Progenitor cell of endocrine pancreas (in vitro differentiated cells): ENCODE data around the gene MACROD1. TPM values are rescaled to one million over a fixed set of nuclear protein-coding genes. Genes with fewer than 3 reads are reported as not detected.

Experiments
- DNase-seq: peaks from one replicate; pipeline ENCODE4 v3.0.0; 2021; ENCODE audit warnings: low spot score; ENCODE audit not compliant: unreplicated experiment
- H3K27ac Mint-ChIP-seq: 2 replicates; pipeline ENCODE4 v1.8.0; 2021; ENCODE audit warnings: mild to moderate bottlenecking, moderate library complexity, mixed read lengths
- H3K27me3 Mint-ChIP-seq: 2 replicates; pipeline ENCODE4 v1.8.0; 2021; ENCODE audit warnings: mixed read lengths
- H3K36me3 Mint-ChIP-seq: 2 replicates; pipeline ENCODE4 v1.8.0; 2022; ENCODE audit warnings: mixed read lengths; ENCODE audit not compliant: insufficient read depth
- H3K4me1 Mint-ChIP-seq: 2 replicates; pipeline ENCODE4 v1.8.0; 2021; ENCODE audit warnings: low read depth, mixed read lengths
- H3K4me3 Mint-ChIP-seq: 2 replicates; pipeline ENCODE4 v1.8.0; 2021; ENCODE audit warnings: low read depth, mild to moderate bottlenecking, moderate library complexity, mixed read lengths
- H3K9me3 Mint-ChIP-seq: 2 replicates; pipeline ENCODE4 v1.8.0; 2021; ENCODE audit warnings: low read depth, mixed read lengths
- total RNA-seq: library from RNA; stranded (reverse); gene quantifications from 2 replicates; pipeline ENCODE4 v1.2.1, GENCODE V29; 2021
- TF ChIP-seq, protein P1 (sequence below): fragments of 200-600 bp; sonication (generic); IDR thresholded peaks from one replicate; pipeline ENCODE4 v1.5.0; 2021; ENCODE audit warnings: antibody characterized with exemption, mild to moderate bottlenecking; ENCODE audit not compliant: unreplicated experiment

Gene MACROD1
- total RNA-seq, 1 donor from 2014 or later, result 28.0 TPM

- DNase-seq, result no peak
- Mint-ChIP-seq H3K4me1 (no peaks in the 10 kb centered on the region), H3K9me3 (no peaks in the 10 kb centered on the region), H3K4me3 (no peak overlapping the region), H3K36me3 (peaks cover 1% of the 10 kb centered on the region), H3K27me3 (peaks cover 40% of the 10 kb centered on the region), H3K27ac (no peak overlapping the region)
- TF ChIP-seq, protein P1, sequence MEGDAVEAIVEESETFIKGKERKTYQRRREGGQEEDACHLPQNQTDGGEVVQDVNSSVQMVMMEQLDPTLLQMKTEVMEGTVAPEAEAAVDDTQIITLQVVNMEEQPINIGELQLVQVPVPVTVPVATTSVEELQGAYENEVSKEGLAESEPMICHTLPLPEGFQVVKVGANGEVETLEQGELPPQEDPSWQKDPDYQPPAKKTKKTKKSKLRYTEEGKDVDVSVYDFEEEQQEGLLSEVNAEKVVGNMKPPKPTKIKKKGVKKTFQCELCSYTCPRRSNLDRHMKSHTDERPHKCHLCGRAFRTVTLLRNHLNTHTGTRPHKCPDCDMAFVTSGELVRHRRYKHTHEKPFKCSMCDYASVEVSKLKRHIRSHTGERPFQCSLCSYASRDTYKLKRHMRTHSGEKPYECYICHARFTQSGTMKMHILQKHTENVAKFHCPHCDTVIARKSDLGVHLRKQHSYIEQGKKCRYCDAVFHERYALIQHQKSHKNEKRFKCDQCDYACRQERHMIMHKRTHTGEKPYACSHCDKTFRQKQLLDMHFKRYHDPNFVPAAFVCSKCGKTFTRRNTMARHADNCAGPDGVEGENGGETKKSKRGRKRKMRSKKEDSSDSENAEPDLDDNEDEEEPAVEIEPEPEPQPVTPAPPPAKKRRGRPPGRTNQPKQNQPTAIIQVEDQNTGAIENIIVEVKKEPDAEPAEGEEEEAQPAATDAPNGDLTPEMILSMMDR, result no peak
These were observed 43.2 kb downstream of the MACROD1 start for GRCh38 chr11:64122411-64123410.

GRCh38 chr11:64121663-64122410 lies 44.1 kb downstream of the MACROD1 start:
- DNase-seq, result no peak
- H3K36me3 Mint-ChIP-seq, result peaks cover 4% of the 10 kb centered on the region
- no peaks in the 10 kb centered on the region for H3K4me1 Mint-ChIP-seq
- TF ChIP-seq, protein P1, result no peak
- no peaks in the 10 kb centered on the region for H3K9me3 Mint-ChIP-seq
- H3K27me3 Mint-ChIP-seq, result peaks cover 38% of the 10 kb centered on the region
- H3K4me3 Mint-ChIP-seq, result no peak overlapping the region
- no peak overlapping the region for H3K27ac Mint-ChIP-seq

- H3K9me3 Mint-ChIP-seq, result no peaks in the 10 kb centered on the region
- peaks cover 34% of the 10 kb centered on the region for H3K27me3 Mint-ChIP-seq
- TF ChIP-seq, protein P1, result no peak
- no peak overlapping the region for H3K27ac Mint-ChIP-seq
- H3K4me1 Mint-ChIP-seq, result no peaks in the 10 kb centered on the region
- peaks cover 4% of the 10 kb centered on the region for H3K36me3 Mint-ChIP-seq
- DNase-seq, result no peak
- H3K4me3 Mint-ChIP-seq, result no peak overlapping the region
These were observed 44.9 kb downstream of the MACROD1 start for GRCh38 chr11:64120951-64121569.

DNA sequence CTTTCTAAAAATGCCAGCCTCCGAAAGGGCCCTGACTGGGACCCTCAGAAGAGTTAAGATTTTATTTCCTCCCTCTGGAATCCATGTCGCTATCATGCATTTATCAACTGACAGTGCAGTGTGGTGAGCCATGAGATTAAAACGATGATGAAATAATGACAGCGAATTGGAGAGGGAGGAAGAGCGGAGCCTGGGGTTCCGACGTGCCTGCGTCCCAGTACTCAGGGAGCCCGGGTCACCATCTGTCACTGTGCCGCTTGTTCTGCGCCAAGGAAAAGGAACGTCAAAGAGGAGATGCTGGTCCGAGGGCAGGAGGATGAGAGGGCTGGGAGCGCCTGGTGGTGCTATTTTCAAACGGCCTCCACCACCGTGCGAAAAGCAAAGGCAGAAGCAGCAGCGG lies 46.2 kb downstream of the MACROD1 start:
- Mint-ChIP-seq H3K27ac (no peak overlapping the region), H3K36me3 (peaks cover 4% of the 10 kb centered on the region), H3K4me1 (peaks cover 3% of the 10 kb centered on the region), H3K9me3 (no peaks in the 10 kb centered on the region), H3K4me3 (no peak overlapping the region), H3K27me3 (peaks cover 24% of the 10 kb centered on the region)
- no peak for DNase-seq
- TF ChIP-seq, protein P1, result no peak
